Astrocyte of the cerebellum (primary cell): ENCODE measurements around the gene SPDEF.

Source experiments
- DNase-seq: peaks from one replicate; pipeline ENCODE4 v3.0.0-alpha.2; 2011; ENCODE audit warnings: low read depth
- H3K4me3 ChIP-seq: 2 replicates; pipeline ENCODE4 v1.5.1; 2011; ENCODE audit warnings: mild to moderate bottlenecking, low read depth, low read length, moderate library complexity
- CTCF ChIP-seq: IDR thresholded peaks from 2 replicates; pipeline ENCODE4 v1.5.1; 2012; ENCODE audit warnings: low read length, low read depth, moderate library complexity, mild to moderate bottlenecking; ENCODE audit errors: missing control alignments
- in situ Hi-C: cut with HindIII; loops from 2 replicates; pipeline ENCODE4 v1.10.0; 2017; ENCODE audit warnings: low sequenced_read_pairs

Gene SPDEF

GRCh38 chr6:34572021-34572420 lies 15.9 kb upstream of the SPDEF start:
- in situ Hi-C loops = no loop called here
- DNase-seq = no peak
- H3K4me3 ChIP-seq = no peak overlapping the region
- TF ChIP-seq CTCF = no peak

DNA sequence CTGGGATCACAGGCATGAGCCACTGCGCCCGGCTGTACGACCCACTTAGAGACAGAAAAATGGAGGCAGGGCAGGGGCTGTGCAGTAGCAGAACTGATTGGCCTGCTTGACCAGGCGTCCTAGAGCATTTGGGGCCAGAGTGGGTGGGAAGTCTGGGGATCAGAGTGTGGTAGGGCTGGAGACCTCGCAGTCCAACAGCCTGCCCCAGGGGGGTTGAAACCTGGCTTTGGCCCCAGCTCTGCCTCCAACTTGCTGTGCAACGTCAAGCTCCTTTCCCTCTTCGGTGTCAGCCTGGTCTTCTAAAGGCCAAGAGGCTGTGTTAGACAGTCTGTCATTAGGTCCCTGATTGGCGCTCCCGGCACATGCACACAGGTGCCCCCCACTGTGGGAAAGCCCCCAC lies 15.3 kb upstream of the SPDEF start:
- no peak overlapping the region for H3K4me3 ChIP-seq
- no peak for TF ChIP-seq CTCF
- DNase-seq = no peak
- in situ Hi-C loops = no loop called here

GRCh38 chr6:34570066-34570833 lies 14.1 kb upstream of the SPDEF start:
- in situ Hi-C loops = no loop called here
- DNase-seq = no peak

DNA sequence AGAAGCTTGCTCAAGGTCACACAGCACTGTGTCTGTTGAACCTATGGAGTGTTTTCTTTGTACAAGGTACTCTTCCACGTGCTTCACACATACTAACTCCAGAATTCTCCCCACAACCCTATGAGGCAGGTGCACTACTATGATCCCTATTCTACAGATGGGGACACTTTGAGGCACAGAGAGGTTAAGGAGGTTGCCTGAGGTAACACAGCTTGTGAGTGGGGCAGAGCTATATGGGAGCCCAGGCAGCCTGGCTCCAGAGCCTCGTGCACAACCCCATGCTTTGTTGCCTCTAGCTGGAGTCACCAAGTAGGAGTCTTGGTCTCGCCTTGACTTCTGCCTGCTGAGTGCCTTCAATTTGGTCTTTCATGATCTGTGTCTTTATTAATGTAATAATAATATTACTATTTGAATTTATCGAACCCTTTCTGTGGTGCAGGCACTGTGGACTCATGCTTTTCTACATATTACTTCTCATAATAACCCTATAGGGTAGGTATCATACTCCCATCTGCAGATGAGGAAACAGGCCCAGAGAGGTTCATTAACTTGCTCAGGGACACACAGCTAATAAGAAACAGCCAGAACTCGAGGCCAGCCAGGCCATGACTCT lies 13.3 kb upstream of the SPDEF start:
- in situ Hi-C loops = no loop called here
- no peak for DNase-seq
- TF ChIP-seq CTCF = no peak
- no peak overlapping the region for H3K4me3 ChIP-seq

More at GRCh38 chr6:34570066-34570833, 14.1 kb upstream of the SPDEF start:
- no peak overlapping the region for H3K4me3 ChIP-seq
- no peak for TF ChIP-seq CTCF

GRCh38 chr6:34568341-34569201 lies 12.4 kb upstream of the SPDEF start:
- no peak overlapping the region for H3K4me3 ChIP-seq
- TF ChIP-seq CTCF = no peak
- in situ Hi-C loops = no loop called here
- DNase-seq = no peak

DNA sequence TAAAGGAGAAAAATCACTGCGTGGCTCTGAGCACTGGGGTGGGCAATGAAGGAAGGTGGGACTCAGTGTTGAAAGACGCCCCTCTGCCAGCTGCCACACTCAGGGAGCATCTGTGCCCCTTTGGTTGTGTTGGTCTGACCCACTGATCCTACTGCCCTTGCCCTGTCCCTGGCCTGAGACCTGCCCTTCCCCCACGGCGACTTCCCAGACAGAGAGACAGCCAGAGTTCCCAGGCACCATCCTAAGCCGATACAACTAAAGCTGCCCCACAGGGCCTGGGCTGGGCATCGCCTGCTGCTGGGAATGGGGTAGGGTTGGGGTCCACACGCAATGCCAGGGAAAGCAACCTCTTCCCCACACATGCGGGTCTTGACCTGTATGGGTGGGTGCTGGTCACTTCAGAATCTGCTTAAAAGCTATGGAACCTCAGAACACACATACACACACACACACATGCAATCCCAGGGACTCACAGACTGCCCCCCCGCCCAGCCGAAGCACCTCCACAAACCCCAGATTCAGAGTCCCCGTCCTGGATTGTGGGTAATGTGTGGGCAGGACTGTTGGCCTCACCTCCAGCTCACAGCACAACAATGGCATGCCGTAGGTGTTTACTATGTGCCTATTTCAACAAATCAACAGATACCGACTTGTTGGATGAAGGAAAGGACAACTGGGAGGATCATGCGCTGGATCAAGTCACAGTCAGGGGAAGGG lies 10.9 kb upstream of the SPDEF start:
- DNase-seq = no peak
- TF ChIP-seq CTCF = no peak
- H3K4me3 ChIP-seq = no peak overlapping the region
- in situ Hi-C loops = no loop called here
